CD4-positive, CD25-positive, alpha-beta regulatory T cell (primary cell): ENCODE results near the gene AFDN. TPM values are rescaled to one million over a fixed set of nuclear protein-coding genes. Genes with fewer than 3 reads are reported as not detected.

Source experiments
- ATAC-seq, 2 donors: fragments of 150-1000 bp; cut with Tn5 transposase; one replicate each; pipeline ENCODE4 v1.10.0; 2021; ENCODE audit warnings: low read depth in 2 of 2, moderate number of reproducible peaks in 2 of 2, moderate library complexity in 1 of 2
- DNase-seq, 3 donors: peaks; one replicate each; pipeline versions ENCODE4 v3.0.0 to v3.0.0-alpha.2; 2012 to 2022; ENCODE audit warnings: mixed read lengths in 1 of 3
- H3K27ac ChIP-seq: one replicate; pipeline ENCODE4 v1.7.0; 2013; ENCODE audit warnings: mild to moderate bottlenecking, low read length; ENCODE audit not compliant: insufficient read depth, poor library complexity, severe bottlenecking
- H3K27me3 ChIP-seq: one replicate; pipeline ENCODE4 v1.7.0; 2013; ENCODE audit warnings: low read length; ENCODE audit not compliant: control insufficient read depth, insufficient read depth
- H3K36me3 ChIP-seq: one replicate; pipeline ENCODE4 v1.7.0; 2013; ENCODE audit warnings: mild to moderate bottlenecking, low read length, moderate library complexity; ENCODE audit not compliant: control insufficient read depth, insufficient read depth
- H3K4me1 ChIP-seq: 2 replicates; pipeline ENCODE4 v1.7.0; 2013; ENCODE audit warnings: mild to moderate bottlenecking, low read length; ENCODE audit not compliant: insufficient read depth, control insufficient read depth, poor library complexity, severe bottlenecking
- H3K4me3 ChIP-seq: one replicate; pipeline ENCODE4 v1.7.0; 2013; ENCODE audit warnings: low read depth, mild to moderate bottlenecking, low read length, moderate library complexity
- H3K9me3 ChIP-seq, 2 experiments: 1 replicate in 1 of 2; 2 replicates in 1 of 2; pipeline ENCODE4 v1.7.0; 2013; ENCODE audit warnings: low read length in 2 of 2, mild to moderate bottlenecking in 1 of 2, moderate library complexity in 1 of 2; ENCODE audit not compliant: control insufficient read depth in 2 of 2
- H3K27ac Mint-ChIP-seq, 3 donors: one replicate each; pipeline ENCODE4 v1.8.0; 2020 to 2022; ENCODE audit warnings: mild to moderate bottlenecking in 3 of 3, mixed read lengths in 3 of 3, moderate library complexity in 2 of 3
- H3K27me3 Mint-ChIP-seq: one replicate; pipeline ENCODE4 v1.8.0; 2022; ENCODE audit warnings: mild to moderate bottlenecking, mixed read lengths
- H3K36me3 Mint-ChIP-seq: one replicate; pipeline ENCODE4 v1.8.0; 2020; ENCODE audit warnings: mixed read lengths
- H3K4me1 Mint-ChIP-seq, 4 donors: one replicate each; pipeline ENCODE4 v1.8.0; 2020 to 2022; ENCODE audit warnings: mixed read lengths in 4 of 4, mild to moderate bottlenecking in 1 of 4
- H3K4me3 Mint-ChIP-seq, 4 donors: one replicate each; pipeline ENCODE4 v1.8.0; 2020 to 2022; ENCODE audit warnings: mild to moderate bottlenecking in 4 of 4, mixed read lengths in 4 of 4, moderate library complexity in 3 of 4
- H3K9me3 Mint-ChIP-seq, 7 donors: one replicate each; pipeline ENCODE4 v1.8.0; 2020 to 2022; ENCODE audit warnings: mixed read lengths in 7 of 7, mild to moderate bottlenecking in 3 of 7, moderate library complexity in 2 of 7
- polyA plus RNA-seq, 4 donors: library from polyadenylated mRNA; unstranded; fragments of 300-500 nt; fragmentation: Illumina TruSeq; gene quantifications; one replicate each; pipeline ENCODE4 v1.2.3, GENCODE V29; 2021
- total RNA-seq: library from RNA; stranded (reverse); gene quantifications from one replicate; pipeline ENCODE4 v1.2.3, GENCODE V29; 2022

AFDN gene
- total and polyA plus RNA-seq, 5 donors from 2014 or later: 2.0 to 39.9 (median 3.1) TPM

DNA sequence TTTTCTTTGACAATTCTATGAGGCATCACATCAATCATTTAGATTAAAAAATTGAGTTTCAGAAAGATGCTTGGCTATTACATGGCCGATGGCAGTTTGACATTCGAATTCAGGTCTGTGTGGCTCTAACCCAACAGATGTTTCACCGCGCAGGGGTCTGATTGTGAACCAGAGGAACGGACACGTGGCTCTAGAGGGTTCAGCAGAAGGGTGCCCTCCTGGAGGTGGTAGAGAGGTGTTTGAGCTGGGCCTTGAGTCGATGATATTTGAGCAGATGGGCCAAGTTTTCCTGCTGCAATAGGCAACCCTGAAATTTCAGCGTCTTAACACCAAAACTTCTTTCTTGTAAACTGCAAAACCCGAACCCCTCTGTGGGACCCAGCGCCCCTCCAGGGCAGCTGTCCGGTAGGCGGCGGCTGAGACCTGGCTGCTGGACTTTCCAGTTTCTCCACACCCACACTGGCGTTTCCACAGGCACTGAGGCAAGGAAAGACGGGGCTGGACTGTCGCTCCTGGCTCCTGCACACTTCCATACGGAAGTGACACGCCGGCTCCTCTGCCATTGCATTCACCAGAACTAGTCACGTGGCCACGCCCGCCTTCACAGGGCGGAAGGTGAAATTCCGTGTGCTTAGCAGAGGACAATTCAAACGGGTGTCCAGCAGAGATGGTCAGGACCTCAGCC lies 11.3 kb upstream of the AFDN start:
- H3K27ac Mint-ChIP-seq: no peak overlapping the region
- Histone ChIP-seq H3K36me3 (no peaks in the 10 kb centered on the region), H3K27ac (no peak overlapping the region), H3K4me1 (no peaks in the 10 kb centered on the region), H3K4me3 (no peak overlapping the region), H3K9me3 (no peaks in the 10 kb centered on the region), H3K27me3 (peaks cover 12% of the 10 kb centered on the region)
- no peaks in the 10 kb centered on the region for H3K36me3 Mint-ChIP-seq
- peak overlapping the region in 1 of 4 donors; percentile 33 for H3K4me3 Mint-ChIP-seq
- ATAC-seq (no peak), DNase-seq (no peak)
- no peaks in the 10 kb centered on the region for H3K4me1 Mint-ChIP-seq
- peaks cover 0 to 2% (median 0%) of the 10 kb centered on the region in 7 donors for H3K9me3 Mint-ChIP-seq
- peaks cover 32% of the 10 kb centered on the region for H3K27me3 Mint-ChIP-seq

- H3K27ac Mint-ChIP-seq: no peak overlapping the region
- no peaks in the 10 kb centered on the region for H3K4me1 Mint-ChIP-seq
- H3K9me3 Mint-ChIP-seq: no peaks in the 10 kb centered on the region
- DNase-seq (no peak), ATAC-seq (no peak)
- H3K27me3 Mint-ChIP-seq: peaks cover 28% of the 10 kb centered on the region
- no peaks in the 10 kb centered on the region for H3K4me1 ChIP-seq
- peaks cover 12% of the 10 kb centered on the region for H3K27me3 ChIP-seq
- H3K36me3 Mint-ChIP-seq: no peaks in the 10 kb centered on the region
- H3K9me3 ChIP-seq: no peaks in the 10 kb centered on the region
- no peaks in the 10 kb centered on the region for H3K36me3 ChIP-seq
- H3K4me3 ChIP-seq: no peak overlapping the region
- H3K27ac ChIP-seq: no peak overlapping the region
- no peak overlapping the region for H3K4me3 Mint-ChIP-seq
Measured at GRCh38 chr6:167817016-167817415, 9.7 kb upstream of the AFDN start.

- Mint-ChIP-seq H3K4me1 (no peaks in the 10 kb centered on the region), H3K27me3 (peaks cover 23% of the 10 kb centered on the region), H3K27ac (no peak overlapping the region), H3K9me3 (no peaks in the 10 kb centered on the region), H3K4me3 (no peak overlapping the region), H3K36me3 (no peaks in the 10 kb centered on the region)
- no peaks in the 10 kb centered on the region for H3K4me1 ChIP-seq
- H3K27ac ChIP-seq: no peak overlapping the region
- ATAC-seq (no peak), DNase-seq (no peak)
- H3K36me3 ChIP-seq: no peaks in the 10 kb centered on the region
- no peak overlapping the region for H3K4me3 ChIP-seq
- peaks cover 12% of the 10 kb centered on the region for H3K27me3 ChIP-seq
- H3K9me3 ChIP-seq: no peaks in the 10 kb centered on the region
Measured at GRCh38 chr6:167817729-167818128, 9.0 kb upstream of the AFDN start.

GRCh38 chr6:167819576-167819975 lies 7.1 kb upstream of the AFDN start:
- H3K4me1 Mint-ChIP-seq: peaks cover 0 to 7% (median under 1%) of the 10 kb centered on the region in 4 donors
- Histone ChIP-seq H3K27ac (no peak overlapping the region), H3K4me1 (no peaks in the 10 kb centered on the region), H3K27me3 (peaks cover 9% of the 10 kb centered on the region), H3K4me3 (no peak overlapping the region), H3K36me3 (no peaks in the 10 kb centered on the region), H3K9me3 (no peaks in the 10 kb centered on the region)
- no peak overlapping the region for H3K4me3 Mint-ChIP-seq
- peaks cover 0 to under 1% (median 0%) of the 10 kb centered on the region in 7 donors for H3K9me3 Mint-ChIP-seq
- DNase-seq (no peak), ATAC-seq (no peak)
- H3K27me3 Mint-ChIP-seq: peaks cover 30% of the 10 kb centered on the region
- no peaks in the 10 kb centered on the region for H3K36me3 Mint-ChIP-seq
- no peak overlapping the region for H3K27ac Mint-ChIP-seq

DNA sequence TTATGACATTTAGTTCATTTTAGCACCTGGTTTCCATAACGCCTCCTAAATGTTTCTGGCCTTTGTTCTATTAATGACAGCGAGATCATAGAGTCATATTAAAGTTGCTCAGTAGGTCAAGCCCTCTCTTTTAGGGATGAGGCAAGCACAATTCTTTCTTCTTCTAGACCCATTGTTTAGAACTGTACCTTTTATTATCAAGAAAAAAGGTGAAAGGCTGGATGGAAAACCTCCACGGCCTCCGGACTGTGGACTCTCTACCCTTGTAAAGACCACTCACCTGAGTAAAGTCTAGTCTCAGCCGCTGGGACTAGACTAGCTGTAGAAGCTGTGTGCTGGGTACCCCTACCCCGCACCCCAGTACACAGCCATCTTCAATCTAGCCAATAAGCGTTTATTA lies 6.0 kb upstream of the AFDN start:
- peaks cover 10% of the 10 kb centered on the region for H3K27me3 ChIP-seq
- no peaks in the 10 kb centered on the region for H3K36me3 Mint-ChIP-seq
- H3K4me3 Mint-ChIP-seq: no peak overlapping the region
- peaks cover 37% of the 10 kb centered on the region for H3K27me3 Mint-ChIP-seq
- H3K4me1 Mint-ChIP-seq: peaks cover 0 to 12% (median 7%) of the 10 kb centered on the region in 4 donors
- peaks cover under 1% of the 10 kb centered on the region for H3K4me1 ChIP-seq
- H3K4me3 ChIP-seq: no peak overlapping the region
- H3K9me3 Mint-ChIP-seq: peaks cover 0 to 1% (median 0%) of the 10 kb centered on the region in 7 donors
- DNase-seq (no peak), ATAC-seq (no peak)
- no peak overlapping the region for H3K27ac Mint-ChIP-seq
- no peak overlapping the region for H3K27ac ChIP-seq
- no peaks in the 10 kb centered on the region for H3K36me3 ChIP-seq
- no peaks in the 10 kb centered on the region for H3K9me3 ChIP-seq

DNA sequence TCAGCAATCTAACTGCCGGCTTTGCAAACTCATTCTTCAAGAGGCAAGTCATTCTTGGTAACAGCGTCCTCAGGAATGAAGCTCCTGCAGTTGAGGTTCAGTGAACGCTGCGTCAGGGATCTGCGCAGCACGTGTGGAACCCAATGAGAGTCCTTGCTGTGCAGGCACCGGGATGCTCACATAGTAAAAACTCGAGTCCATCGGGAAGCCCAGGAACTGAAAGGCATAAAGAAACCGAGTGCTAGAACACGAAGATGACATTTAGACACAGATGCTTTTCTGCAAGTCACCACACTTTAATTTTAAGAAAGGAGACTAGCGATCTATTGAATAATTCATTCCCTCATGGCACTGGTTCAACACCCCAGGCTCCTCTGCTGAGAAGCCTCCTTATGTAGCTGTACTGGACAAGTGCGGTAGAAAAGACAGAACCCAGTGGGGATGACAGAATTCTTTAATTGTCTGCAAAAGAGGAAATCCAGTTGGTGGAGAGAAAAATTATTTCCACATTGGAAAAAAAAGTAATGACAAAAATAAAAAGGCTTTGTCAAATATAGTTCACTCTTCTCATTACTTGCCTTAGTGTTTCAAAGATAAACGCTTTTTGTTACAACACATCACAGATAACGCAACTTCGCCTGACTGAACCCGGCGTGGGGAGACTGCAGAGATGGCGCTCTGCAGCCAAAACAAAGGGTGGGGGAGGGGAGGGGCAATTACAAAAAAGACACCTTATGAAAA lies 1.9 kb upstream of the AFDN start:
- Mint-ChIP-seq H3K27me3 (peaks cover 51% of the 10 kb centered on the region), H3K9me3 (peaks cover 0 to 1% (median 0%) of the 10 kb centered on the region in 7 donors), H3K27ac (no peak overlapping the region), H3K4me1 (peaks cover 10 to 39% (median 16%) of the 10 kb centered on the region in 4 donors), H3K36me3 (no peaks in the 10 kb centered on the region), H3K4me3 (peak overlapping the region; percentile 66 to 94 (median 84))
- ATAC-seq: no peak
- H3K36me3 ChIP-seq: no peaks in the 10 kb centered on the region
- H3K4me3 ChIP-seq: no peak overlapping the region
- H3K27me3 ChIP-seq: peaks cover 16% of the 10 kb centered on the region
- no peak for DNase-seq
- peaks cover 17% of the 10 kb centered on the region for H3K4me1 ChIP-seq
- H3K9me3 ChIP-seq: no peaks in the 10 kb centered on the region
- no peak overlapping the region for H3K27ac ChIP-seq

- Histone ChIP-seq H3K4me3 (no peak overlapping the region), H3K27me3 (peaks cover 22% of the 10 kb centered on the region), H3K27ac (no peak overlapping the region), H3K9me3 (no peaks in the 10 kb centered on the region), H3K4me1 (peaks cover 17% of the 10 kb centered on the region), H3K36me3 (no peaks in the 10 kb centered on the region)
- H3K36me3 Mint-ChIP-seq: no peaks in the 10 kb centered on the region
- peaks cover 0 to 1% (median 0%) of the 10 kb centered on the region in 7 donors for H3K9me3 Mint-ChIP-seq
- peaks cover 55% of the 10 kb centered on the region for H3K27me3 Mint-ChIP-seq
- peaks cover 11 to 44% (median 22%) of the 10 kb centered on the region in 4 donors for H3K4me1 Mint-ChIP-seq
- peak overlapping the region; percentile 83 to 94 (median 85) for H3K4me3 Mint-ChIP-seq
- peak overlapping the region; percentile 42 to 80 (median 58) for H3K27ac Mint-ChIP-seq
- no peak for ATAC-seq
- DNase-seq: peak in 2 of 3 donors; percentile 10 to 42
Measured at GRCh38 chr6:167825332-167826229, 1.1 kb upstream of the AFDN start.
